NCI-H2107 treated with DMSO at 0.1 percent for 48 hours (cell line): Measurements from ENCODE around the gene ARHGAP36.

Experiments used
- DNase-seq: peaks from one replicate; lab custom pipeline; 2025; ENCODE audit not compliant: unreplicated experiment; lab: John Stamatoyannopoulos, UW

ARHGAP36 gene, protein sequence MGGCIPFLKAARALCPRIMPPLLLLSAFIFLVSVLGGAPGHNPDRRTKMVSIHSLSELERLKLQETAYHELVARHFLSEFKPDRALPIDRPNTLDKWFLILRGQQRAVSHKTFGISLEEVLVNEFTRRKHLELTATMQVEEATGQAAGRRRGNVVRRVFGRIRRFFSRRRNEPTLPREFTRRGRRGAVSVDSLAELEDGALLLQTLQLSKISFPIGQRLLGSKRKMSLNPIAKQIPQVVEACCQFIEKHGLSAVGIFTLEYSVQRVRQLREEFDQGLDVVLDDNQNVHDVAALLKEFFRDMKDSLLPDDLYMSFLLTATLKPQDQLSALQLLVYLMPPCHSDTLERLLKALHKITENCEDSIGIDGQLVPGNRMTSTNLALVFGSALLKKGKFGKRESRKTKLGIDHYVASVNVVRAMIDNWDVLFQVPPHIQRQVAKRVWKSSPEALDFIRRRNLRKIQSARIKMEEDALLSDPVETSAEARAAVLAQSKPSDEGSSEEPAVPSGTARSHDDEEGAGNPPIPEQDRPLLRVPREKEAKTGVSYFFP

GRCh38 chrX:131058136-131058868 is at the start of gene ARHGAP36:
Gene ARHGAP36, plus strand, starts transcription at chrX:131058346. Its CDS starts 23,320 bp downstream, at chrX:131081666.
- DNase-seq = no peak

DNA sequence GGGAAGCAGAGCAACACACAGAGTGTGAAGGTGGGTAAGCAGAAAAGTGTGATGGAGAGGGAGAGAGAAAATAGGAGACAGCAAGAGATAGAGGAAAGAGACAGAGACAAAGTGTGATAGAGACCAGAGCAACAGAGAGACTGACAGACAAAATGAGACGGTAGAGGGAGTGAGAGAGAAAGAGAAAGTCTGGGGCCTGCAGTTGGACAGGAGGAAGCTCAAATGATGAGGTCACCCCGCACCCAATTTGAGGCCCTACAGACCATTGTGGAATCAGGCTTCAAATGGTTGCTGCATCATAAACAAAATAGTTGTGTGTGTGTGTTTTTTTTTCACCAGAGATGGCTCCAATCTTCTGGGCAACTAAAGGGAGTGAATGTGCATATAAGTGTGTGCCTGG is 48.0 kb upstream of the ARHGAP36 start:
- no peak for DNase-seq

DNA sequence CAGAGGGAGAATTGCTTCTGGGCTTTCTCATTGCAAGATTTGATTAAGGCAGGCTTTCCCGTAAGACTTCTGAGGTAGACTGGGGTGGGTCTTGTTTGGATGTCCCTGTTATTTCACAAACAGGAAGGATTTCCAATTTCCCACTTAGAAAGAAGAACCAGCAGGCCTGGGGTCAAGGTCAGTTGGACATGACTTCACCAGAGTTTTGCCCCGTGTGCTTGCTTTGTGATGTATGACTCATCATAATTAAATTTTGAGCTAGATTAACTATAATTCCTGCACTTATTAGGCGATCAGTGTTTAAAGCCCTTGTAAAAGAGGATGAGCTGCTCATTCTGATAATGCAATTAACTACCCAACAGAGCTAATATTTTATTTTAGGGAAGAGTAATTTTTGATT is 32.8 kb upstream of the ARHGAP36 start:
- no peak for DNase-seq

GRCh38 chrX:131032354-131033230 is 25.6 kb upstream of the ARHGAP36 start:
- DNase-seq = no peak

DNA sequence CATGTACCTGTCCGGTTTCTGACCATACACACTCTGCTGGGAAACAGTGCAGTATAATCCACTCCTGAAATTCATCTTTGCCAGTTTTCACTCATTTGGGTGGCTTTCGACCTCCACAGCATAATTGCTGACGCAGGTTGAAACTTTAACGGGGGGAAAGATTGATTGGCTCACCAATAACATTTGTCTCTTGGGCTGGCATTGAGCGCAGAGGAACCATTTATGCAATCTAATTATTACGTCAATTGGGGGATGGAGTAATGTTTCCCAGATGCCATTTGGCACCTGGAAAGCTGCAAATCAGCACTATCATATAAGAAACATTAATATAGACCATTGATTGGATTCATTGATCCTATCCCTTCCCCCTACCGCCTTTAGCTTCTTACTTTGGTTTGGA is 24.1 kb upstream of the ARHGAP36 start:
- DNase-seq = no peak

GRCh38 chrX:131040781-131041180 is 17.4 kb upstream of the ARHGAP36 start:
- no peak for DNase-seq

DNA sequence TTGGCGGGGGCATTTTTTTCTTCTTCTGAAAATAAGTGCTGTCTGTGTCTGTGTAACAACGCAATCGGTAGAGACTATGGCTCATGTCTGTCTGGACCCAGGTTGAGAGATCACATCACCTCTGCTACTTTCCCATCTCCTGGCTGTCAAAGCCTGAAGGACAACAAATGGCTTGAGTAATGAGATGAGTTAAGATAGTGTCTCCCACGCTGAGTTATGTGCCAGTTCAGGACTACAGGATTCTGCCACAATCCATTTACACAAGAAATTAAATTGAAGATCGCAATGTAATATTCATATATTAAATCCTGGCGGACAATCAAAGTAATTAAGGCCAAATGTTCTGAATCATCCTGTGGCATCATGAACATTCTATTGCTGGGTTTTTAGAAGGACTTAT is 16.5 kb upstream of the ARHGAP36 start:
- no peak for DNase-seq

DNA sequence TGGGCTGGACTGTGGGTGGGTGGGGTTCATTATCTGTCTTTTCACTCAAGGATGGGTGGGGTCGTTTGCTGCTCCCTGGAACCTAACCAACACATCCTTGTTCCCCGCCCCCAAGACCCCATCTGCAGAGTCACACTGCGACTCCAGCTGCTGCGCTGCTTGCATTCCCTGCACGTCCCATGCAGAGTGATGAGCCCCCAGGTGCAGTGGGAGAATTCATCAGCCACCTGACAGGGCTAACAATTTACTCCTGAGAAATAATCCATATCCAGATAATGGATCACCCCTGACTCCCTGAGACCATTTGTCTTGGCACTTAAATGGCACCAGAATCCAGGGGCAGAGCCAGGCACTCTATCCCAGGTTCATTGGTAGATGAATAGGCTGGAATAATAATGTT is 12.4 kb upstream of the ARHGAP36 start:
- DNase-seq = no peak

- DNase-seq = no peak
Observed at GRCh38 chrX:131046596-131046995, 11.6 kb upstream of the ARHGAP36 start.

GRCh38 chrX:131047180-131047579 is 11.0 kb upstream of the ARHGAP36 start:
- DNase-seq = no peak

- DNase-seq = no peak
Observed at GRCh38 chrX:131053076-131053475, 5.1 kb upstream of the ARHGAP36 start.

GRCh38 chrX:131054906-131055305 is 3.2 kb upstream of the ARHGAP36 start:
- no peak for DNase-seq

- DNase-seq = no peak
Observed at GRCh38 chrX:131057706-131058105, 440 bp upstream of the ARHGAP36 start.

- no peak for DNase-seq
Observed at GRCh38 chrX:131059246-131059645, 1.1 kb downstream of the ARHGAP36 start.

DNA sequence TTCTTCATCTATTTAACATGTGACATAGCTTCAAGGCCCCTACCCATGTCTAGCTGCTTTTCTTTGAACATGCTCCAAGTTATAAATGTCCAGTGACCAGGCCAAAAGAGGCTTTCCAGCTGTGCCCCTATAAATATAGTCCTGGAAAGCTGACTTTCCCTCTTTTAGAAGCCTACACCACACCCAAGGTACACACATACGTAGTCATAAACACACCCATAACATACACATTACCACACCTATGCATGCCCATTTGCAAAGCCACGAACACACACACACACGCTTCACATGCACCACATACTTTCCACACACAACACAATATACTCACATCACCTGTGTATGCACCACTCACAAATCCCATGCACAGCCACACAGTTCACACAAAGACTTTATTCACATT is 2.0 kb downstream of the ARHGAP36 start:
- no peak for DNase-seq

GRCh38 chrX:131061306-131061705 is 3.2 kb downstream of the ARHGAP36 start:
- DNase-seq = no peak

- DNase-seq = no peak
Observed at GRCh38 chrX:131063613-131064012, 5.5 kb downstream of the ARHGAP36 start.

- no peak for DNase-seq
Observed at GRCh38 chrX:131066237-131066636, 8.1 kb downstream of the ARHGAP36 start.

- DNase-seq = no peak
Observed at GRCh38 chrX:131067216-131067615, 9.1 kb downstream of the ARHGAP36 start.

DNA sequence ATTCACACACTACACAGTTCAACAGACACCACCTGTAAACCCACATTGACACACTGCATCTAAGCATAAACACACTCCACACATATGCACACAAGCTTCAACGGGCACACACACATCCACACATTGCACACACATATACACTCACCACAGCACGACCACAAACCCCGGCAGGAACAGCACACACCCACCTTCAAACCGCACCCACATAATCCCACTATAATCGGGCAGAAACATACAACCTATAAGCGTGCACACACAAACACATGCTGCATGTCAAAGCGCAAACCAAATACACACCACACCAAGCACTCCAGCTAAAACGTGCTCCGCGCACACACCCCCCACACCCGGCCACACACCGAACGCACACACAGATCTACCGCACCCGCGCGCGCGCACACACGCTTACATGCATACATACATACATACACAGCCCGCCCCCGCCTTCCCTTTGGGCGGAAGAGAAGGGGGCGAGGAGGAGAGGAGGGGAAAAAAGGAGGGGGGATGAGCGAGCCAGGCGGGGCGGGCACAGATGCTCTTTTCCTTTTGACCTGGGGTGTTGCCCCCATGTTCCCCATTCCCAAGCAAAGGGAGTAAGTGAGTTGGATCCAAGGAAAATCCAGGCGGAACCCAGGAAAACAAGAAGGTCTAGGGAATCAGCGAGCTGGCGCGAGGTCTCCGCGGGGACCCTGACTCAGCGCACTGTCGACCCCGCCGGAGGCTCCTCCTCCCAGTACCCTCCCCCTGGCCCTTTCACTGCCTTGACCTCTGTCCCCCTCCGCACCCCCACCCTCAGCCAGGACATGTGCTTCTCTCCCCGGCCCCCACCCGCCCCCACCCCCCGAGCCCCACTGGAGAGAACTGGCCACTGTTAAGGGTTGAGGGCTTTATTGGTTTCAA is 9.9 kb downstream of the ARHGAP36 start:
- no peak for DNase-seq
